A204.1 (cell line): Measurements from ENCODE around the gene MGLL.

ENCODE experiments used
- FAIRE-seq: peaks from 2 replicates; lab custom pipeline; 2012; peaks lifted over from hg19 to GRCh38; lab: Jason Lieb, UNC

The MGLL gene

DNA sequence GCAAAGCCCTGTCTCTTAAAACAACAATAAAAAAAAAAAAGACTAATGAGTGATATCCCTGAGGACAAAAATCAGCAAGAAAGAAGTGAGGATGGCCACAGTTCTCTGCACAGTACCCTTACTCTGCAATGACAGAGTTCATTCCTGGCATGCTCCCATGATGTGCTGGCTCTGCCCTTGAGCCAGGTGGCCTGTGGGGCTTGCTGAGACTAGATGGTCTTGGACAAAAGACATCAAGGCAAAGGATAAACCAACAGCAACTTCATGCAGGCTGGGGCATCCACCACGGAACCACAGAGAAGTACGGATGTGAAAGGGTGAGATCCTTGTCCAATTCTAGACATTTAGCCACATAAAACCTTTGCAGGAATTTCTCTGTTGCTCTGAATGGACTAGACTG lies 12.7 kb downstream of the MGLL start:
- FAIRE-seq = no peak

DNA sequence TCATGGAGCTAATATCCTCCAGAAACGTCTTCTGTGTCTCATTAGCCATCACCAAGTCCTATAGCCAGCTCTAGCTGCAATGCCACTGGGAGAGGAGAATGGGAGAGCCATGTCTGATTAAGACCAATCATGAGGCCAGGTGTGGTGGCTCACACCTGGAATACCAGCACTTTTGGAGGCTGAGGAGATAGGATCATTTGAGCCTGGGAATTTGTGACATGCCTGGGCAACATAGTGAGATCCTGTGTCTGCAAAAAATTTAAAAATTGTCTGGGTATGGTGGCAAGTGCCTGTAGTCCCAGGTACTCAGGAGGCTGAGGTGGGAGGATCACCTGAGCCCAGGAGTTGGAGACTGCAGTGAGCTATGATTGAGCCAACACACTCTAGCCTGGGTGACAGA lies 13.1 kb downstream of the MGLL start:
- no peak for FAIRE-seq

DNA sequence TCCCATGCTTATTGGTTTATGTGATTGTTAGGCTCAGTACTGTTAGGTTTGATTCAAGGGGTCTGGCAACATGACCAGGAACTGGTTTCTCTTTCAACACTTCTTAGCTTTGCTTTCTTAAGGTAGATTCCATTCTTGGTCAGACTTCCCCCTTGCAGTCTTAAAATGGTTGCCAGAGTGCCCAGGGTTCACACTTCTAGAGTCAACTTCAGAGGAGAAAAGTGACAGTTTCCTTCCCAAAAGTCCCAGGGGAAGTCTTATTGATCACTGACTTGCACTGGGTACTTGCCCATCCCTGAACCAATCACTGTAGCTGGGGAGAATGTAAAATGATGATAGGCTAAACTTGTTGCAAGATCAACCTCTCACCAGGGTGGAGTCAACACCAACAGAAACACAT lies 14.1 kb downstream of the MGLL start:
- no peak for FAIRE-seq

DNA sequence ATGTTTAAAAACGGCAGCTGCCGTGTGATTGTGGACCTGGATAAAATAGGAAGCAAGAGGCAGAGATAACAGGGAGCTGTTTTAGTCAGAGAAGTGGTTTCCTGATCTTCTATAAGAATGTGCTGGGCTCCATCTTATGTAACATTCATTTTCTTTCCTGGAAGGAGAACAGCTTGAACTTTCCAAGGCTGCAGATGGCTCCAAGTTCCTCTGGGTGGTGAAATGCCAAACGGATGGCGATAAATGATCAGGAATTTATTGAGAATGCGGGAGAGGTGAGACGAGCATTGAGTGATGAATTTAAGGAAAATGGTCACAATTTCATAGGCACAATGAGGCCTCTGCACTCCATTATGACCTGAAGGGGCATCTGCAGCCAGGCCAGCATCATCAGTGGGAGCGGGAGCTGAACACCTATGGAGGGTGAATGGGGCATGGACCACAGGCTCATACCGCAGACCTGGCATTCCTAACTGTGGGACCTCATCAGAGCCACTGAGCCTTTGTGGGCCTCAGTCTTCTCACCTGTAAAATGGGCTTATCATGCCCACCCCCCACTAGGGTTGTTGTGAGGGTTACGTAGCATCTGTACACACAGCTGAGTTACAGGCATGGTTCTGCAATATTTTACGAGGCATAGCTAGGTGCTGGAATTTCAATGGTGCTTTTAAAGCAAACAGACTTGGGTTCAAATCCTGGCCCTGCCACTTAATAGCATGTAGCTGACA lies 17.1 kb downstream of the MGLL start:
- no peak for FAIRE-seq

DNA sequence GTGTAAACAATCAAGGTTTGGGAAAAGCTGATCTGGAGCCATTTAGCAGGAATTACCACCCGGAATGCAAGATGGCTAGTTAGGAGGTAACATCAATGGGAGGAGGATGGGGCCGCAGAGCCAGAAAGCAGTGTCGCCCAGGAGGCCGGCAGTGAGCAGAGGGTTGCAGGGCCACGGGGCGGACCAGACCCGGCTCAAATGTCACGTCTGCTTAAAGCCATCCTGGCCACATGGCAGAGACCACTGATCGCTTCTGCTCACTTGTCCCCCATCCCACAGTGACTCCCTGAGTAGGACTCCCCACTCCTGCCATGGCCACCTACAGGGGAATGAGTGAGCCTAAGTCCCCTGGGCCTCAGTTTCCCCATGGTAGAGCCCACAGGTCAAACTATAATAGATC lies 18.2 kb downstream of the MGLL start:
- no peak for FAIRE-seq

DNA sequence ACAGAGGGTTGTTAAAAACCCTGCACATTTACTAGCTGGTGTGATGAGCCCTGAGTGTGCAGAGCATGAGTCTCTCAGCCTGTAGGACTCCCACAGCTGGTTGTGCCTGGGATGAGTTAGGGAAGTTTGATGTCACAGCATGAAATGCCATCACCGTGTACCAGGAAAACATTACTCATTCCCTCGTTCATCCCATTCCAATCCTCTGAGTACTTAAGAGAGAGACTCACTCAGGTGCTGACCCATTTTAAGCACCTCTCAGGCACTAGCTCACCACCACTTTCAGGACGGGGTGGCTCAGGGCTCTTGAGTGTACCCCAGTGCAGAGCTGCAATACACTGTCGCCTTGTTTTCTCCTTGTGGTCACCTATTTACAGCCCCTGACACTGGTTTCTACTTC lies 18.7 kb downstream of the MGLL start:
- FAIRE-seq = no peak

DNA sequence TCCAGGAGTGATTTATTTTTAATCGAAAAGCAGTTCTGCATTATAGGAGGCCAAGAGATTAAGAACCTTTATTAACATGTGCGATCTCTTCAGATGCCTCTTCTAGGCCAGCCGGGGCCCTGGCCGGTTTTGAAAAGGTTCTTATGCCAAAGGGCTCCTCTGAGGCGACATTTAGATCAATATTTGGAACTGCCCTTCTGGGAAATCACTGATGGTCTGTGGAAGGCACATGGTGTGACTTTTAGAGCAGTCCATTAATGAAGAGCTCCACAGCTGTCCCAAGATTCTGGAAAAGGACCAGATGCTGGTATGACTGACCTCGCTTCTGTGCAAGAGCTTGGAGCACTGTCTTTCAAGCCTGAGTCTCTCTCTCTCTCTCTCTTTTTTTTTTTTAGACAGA lies 19.7 kb downstream of the MGLL start:
- FAIRE-seq = no peak

DNA sequence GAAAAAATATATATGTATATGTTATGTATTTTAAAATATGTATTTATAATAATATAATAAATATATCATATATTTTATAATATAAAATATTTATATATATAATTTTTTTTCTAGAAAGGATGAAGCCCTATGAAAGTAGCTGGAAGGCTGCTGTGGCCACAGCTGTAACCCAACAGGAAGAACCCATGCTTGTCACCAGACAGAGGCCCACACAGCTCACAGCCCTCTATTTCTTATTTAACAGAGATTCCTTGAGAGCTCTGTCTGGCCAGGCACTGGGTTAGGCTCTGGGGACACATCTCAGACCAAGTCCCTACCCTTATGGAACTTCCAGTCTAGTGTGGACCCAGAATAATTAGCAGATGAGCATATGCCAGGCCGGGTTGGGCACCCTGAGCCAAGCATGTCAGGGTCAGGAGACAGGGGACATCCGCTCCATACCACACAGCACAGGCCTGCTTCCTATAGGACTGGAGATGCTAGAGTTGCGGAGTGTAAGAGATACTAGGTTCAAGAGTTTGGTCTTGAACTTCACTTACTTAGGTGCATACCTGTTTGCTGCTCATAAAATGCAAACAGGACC lies 20.5 kb downstream of the MGLL start:
- FAIRE-seq = no peak

DNA sequence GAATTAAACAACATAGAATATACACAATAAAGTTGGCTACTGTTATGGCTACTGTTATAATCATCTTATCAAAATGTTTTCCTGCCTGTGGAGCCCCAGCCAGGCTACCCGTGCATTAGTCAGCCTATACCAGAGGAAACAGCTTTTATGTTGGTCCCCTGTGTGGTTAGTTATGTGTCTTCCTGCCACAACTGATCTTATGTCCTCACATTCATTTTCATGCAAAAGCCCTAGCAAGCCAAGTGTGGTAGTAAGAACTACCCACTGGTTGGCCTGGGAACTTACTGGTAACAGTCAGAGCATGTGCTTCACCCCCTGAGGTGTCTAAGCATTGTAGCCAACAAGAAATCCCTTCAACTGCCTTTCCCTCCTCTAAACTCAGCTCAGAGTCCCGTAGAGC lies 21.8 kb downstream of the MGLL start:
- no peak for FAIRE-seq

DNA sequence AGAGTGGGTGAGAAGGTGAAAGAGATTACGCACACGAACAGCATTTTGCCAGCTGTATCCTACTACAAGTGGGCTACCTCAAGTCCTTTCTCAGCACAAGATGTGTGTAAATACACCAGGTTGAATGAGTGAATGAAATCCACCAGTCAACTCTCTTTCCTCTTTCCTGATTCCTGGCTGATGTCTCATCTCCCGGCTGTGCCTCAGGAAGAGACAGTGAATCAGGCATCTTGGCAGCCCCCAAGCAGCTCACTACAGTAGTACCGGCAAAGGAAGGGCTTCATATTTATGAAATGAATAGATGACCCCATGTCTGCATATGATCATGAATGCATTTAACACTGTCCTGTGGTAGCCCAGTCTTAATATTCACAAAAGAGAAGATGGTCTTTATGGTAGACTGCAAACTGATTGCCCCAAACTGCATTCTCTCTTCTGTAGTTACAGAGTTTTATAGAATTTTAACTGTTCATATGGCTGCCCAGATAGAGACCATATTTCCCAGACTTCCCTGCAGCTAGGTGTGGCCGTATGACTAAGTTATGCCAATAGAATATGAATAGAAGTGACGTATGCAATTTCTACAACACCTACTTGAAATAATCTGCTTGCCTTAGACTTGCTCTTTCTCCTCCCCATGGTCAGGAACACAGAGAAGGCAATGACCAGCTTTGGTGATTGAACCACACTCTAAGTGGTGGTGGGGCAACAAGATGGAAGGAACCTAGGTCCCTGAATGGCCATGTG lies 22.7 kb downstream of the MGLL start:
- no peak for FAIRE-seq

DNA sequence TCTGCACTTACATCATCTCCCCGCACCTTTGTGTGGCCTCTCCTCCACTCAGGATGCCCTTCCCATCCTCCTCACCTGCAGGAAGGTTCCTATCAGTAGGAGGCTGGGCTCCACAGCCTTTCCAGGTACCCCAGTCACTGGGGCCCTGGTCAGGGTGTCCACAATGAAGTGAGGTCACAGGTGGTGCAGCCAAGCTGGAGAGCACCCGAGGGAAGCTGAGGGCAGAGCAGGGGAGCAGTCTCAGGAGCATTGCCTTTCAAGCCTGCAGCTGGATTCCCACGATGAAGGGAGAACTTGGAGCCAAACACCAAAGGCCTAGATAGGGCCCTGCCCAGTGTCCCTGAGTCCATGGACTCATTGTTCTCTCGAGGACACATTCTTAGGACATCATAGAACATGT lies 23.6 kb downstream of the MGLL start:
- no peak for FAIRE-seq

DNA sequence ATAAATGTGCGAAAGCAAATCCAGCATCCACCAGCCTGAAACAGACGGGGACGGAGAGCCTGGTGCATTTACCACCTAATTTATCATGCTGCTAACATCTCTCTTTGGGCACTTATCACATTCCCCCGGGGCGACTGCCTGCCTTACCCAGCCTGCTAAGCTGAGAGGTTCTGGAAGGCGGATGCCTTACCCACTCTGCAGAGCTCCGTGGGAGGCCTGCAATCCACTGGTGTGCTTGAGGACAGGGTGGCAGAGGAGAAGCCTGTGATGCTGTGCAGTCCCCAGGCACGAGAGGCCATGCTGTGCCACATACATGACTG lies 25.5 kb downstream of the MGLL start:
- no peak for FAIRE-seq

DNA sequence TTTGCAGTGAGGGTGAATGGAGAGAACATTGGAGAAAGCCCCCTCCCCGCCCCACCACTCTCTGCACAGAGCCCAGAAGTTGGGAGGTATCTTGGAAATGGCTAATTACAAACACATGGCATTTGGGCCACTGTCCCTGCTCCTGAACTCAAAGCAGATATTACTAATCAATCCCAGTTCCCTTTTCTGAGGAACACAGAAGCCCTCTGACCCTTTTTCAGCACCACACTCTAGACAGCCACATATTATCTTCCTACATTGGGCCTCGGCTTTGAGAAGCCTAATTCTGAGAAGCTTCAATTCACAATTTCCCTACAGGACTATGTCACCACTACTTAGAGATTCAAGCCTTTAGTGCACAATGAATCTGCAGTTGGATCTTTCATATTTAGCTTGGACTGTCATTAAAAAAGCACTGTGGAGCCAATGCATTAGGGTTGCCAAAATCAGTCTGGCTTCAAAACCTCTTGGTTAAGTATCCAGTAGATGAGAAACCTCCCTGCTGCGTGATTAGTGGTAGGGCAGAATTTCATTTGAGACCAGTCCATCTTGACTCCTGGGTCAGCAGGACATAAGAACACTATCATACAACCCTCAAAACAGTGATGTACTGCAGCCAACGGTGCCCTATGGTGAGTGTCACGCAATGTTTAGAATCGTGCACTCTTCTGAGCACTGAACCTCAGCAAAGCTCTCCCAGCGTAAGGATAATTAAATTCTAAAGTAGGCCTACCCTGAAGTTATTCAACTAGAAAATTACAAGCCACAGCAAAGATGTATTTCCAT lies 26.1 kb downstream of the MGLL start:
- FAIRE-seq = no peak

DNA sequence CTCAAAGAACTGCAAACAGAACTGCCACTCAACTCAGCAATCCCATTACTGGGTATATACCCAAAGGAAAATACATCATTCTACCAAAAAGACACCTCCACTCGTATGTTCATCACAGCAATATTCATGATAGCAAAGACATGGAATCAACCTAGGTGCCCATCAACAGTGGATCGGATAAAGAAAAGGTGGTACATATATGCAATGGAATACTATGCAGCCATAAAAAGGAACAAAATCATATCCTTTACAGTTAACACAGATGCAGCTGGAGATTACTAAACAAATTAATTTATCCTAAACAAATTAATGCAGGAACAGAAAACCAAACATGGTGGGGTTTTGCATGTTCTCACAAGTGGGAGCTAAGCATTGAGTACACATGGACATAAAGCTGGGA lies 27.3 kb downstream of the MGLL start:
- FAIRE-seq = no peak

DNA sequence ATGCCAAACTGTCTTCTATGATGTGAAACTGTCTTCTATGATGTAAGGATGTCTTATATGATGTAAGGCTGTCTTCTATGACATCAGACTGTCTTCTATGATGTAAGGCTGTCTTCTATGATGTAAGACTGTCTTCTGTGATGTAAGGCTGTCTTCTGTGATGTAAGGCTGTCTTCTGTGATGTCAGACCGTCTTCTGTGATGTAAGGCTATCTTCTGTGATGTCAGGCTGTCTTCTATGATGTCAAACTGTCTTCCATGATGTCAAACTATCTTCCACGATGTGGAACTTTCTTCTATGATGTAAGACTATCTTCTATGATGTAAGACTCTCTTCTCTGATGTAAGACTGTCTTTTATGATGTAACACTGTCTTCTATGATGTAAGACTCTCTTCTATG lies 27.9 kb downstream of the MGLL start:
- FAIRE-seq = no peak

DNA sequence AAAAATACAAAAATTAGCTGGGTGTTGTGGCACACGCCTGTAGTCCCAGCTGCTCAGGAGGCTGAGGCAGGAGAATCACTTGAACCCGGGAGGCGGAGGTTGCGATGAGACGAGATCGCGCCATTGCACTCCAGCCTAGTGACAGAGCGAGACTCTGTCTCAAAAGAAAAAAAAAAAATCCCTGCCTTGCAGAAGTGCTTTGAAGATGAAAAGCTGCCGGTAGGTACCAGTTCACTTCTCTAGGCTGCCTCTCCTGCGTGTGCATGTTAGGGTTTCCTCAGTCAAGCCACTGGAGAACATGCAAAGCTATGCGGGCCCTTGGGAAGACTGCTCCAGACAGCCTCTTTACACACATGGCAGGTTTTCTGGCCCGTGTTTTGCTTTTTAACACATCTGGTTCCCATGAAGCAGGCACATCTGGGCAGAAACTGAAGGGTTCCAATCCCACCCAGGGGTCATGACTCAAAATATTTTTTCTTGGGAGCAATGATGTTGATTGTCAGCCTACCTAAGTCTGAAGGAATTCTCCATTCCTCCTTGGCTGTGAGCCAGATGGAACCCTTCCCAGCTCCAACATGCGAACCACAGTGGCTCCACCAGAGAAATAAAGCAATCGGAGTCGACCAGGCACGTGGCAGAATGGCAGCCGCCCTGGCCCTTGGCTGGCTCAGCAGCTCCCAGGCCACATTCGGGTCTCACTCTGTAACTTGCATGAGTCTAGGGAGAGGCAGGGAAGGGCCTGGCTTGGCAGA lies 29.6 kb downstream of the MGLL start:
- no peak for FAIRE-seq

DNA sequence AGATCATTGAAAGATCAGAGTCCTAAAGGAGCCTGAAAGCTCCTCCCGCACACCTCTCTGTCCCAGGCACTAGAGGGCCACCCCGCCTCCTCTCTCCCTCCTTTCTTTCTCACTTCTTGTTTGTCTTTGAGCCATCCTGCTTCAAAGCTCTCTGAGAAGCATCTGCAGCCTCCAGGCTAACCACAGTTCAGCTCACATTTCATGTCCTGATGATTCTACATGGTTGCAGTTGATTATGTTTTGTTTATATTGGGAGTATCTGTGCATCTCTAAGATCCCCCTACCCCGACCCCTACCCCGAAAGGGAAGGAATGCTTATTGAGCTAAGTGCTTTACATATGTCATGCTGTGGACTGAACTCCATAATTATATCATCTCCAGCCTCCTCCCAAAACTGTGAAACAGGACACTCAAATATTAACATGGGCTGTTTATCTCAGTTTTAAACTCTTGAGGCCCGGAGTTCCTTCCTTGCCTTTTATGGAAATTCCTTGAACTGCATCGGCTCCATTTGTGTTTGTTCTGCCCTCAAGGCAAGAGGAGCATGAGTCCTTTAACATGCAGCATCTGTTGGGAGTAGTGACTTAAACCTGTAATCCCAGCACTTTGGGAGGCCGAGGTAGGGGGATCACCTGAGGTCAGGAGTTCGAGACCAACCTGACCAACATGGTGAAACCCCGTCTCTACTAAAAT lies 30.9 kb downstream of the MGLL start:
- no peak for FAIRE-seq

DNA sequence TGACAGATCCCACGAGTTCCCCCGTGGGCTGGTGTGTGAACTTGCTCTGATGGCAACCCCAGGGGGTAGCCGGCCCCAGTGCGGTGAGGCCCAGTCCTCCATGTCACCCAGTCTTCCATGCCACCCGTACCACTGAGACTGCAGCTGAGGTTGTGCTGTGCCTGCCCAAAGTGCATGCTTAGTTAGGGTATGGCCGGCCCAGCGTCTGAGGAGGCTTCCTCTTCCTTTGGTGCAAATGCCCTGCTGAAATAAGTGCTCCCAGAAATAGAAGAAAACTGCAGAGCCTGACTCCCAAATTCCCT lies 31.5 kb downstream of the MGLL start:
- no peak for FAIRE-seq

DNA sequence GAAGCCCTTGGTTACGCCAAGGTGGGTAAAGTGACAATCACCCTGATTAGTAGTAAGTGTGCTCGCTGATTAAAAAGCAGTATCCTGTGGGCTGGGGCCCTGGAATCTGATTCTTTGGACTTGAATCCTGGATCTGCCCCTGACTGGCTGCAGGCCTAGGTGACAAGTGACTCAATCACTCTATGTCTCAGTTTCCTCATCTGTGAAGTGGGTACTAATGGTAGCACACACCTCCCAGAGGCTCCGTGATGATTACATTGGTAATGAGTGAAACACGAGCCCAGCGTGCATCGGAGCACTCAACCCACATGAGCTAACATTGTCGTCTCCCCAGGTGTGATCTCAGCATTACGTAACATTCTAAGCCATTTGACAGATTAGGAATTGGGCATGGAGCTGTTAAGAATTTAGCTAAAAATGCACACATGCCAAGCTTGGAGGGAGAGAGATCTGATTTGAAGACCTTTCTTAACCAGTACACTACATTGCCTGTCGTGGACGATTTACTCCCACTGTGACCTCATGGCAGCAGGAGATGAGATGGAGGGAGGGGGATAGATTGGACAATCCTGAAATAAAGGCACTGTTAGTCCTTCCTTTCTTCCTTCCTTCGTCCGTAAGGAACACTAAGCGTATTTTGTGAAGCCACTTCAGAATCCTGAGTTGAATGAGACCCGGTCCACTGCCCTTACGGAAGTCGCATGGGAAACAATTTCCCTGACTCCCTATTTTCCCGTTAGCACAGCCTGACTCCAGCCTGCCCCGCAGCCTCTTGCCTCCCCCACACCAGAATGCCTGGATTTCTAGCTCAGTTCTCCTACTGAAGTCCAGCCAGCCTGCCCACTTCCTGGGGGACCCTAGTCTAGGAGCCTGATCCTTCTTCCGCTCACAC lies 32.1 kb downstream of the MGLL start:
- FAIRE-seq = no peak

DNA sequence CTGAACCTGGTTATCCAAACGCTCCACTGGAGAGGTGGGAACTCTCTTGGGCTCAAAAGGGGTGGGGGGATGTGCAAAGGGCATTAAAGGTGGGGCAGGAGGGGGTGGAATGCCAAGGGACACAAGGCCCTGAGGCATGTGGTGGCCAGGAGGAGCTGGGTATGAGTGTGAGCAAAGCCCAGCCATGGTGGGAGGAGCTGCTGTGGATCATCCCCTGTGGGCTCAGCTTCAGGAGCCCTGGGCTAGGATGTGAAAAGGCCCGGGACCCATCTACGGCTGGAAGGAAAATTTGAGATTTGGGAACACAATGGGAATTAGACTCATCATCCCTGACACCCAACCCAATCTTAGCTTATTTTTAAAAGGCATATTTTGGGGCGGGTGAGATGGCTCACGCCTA lies 33.3 kb downstream of the MGLL start:
- no peak for FAIRE-seq

DNA sequence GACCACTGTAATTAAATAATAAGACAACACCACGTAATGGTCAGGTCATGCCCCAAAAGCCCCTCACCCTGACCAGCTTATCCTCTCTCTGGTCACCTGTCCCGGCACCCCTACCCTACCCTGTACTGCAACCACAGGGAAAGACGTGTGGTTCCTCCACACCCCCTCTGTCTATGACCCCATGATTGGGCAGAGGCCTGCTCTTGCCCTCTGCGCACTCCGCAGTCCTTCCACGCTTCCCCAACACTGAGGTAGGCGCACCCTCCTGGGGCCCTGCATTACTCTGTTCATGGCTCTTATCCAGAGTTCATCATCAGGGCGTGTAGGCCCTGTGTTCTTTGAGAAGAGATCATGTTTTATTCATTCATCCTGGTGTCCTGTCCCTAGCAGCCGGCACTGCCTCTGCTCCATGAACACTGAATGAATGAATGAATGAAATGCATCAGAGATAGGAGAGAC lies 33.8 kb downstream of the MGLL start:
- FAIRE-seq = no peak
